Dermis blood vessel endothelial cell (primary cell): ENCODE data around the gene RAD52. TPM values are rescaled to one million over a fixed set of nuclear protein-coding genes. Genes with fewer than 3 reads are reported as not detected.
A peak's percentile ranks its signal among the peaks of the same experiment; 100 is the strongest.

ENCODE experiments used
- DNase-seq: peaks from one replicate; pipeline ENCODE4 v3.0.0; 2010
- total RNA-seq: library from RNA; depleted of rRNA; stranded (reverse); fragments of >200 nt; gene quantifications from 2 replicates; pipeline ENCODE4 v1.2.3, GENCODE V29; 2014

Gene RAD52
- 14.6 and 18.0 TPM in 2 replicates for total RNA-seq

DNA sequence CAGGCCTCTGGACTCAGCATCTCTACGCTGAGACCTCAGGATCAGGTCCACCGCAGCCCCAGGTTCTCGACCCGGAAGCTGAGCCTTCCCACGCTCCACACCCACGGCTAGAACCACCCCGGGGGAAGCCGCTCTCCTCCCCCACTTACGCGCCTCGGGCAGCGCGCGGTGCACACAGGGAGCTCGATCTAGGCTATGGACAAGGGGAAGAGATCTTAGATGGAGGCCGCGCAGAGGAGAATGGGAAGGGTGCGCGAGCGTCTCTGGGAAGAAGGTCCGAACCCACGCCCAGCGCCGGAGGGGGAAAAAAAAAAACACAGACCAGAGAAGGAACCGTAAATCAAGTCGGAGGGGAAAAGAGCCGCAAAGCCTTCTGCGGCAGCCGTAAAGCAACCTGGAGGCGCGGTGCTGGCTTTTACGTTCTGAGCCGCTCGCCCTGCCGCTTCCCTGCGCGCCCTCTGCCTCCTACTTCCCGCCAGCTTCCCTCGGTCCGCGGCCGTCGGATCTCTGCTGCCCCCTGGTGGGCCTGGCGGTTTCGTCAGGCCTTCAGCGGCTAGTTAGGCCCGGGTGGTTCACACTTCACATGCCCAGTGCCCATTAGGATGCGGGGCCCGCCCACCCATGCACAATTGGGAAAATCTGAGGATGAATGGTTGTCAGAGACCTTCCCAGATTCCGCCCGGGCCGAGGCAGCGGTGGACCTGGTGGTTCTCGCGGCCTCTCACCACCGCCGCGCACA, at the start of gene RAD52:
Gene RAD52, minus strand, starts transcription at position 242 of the 739 bp plus-strand sequence. CDS start 16,636 bp downstream, outside the sequence.
- peak; percentile 99 for DNase-seq

DNA sequence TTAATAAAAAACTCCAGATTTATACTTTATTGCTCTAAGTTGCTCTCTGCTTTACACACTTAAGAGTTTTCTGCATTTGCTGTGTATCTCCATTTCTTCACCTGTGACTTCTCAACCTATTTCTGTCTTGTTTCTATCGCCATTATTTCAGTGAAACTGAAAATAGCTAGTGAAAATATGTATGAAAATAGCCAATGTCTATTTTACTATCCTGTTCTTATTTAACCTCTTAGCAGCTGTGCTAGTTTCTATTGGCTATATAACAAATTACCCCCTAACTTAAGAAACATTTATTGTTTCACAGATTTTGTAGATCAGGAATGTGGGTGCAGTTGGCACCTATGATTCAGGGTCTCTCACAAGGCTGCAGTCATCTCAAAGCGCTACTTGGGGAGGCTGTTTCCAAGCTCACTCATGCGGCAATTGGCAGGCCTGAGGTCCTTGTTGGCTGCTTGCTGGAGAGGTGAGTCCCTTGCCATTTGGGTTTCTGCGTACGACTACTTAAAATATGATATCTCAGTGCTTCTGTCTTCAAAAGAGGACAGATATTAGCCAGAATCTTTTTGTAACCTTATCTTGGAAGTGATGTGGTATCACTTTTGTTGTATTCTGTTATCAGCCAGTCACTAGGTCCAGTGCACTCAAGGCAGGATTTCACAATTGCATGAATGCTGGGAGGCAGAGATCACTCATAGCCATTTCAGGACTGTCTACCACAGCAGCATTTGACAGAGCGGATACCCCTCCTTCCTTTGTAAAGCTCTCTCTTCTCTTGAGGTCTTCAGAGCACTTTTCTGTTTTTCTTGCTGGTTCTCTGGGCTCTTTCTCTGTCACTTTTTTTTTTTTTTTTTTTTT, 48.8 kb upstream of the RAD52 start:
- no peak for DNase-seq

DNA sequence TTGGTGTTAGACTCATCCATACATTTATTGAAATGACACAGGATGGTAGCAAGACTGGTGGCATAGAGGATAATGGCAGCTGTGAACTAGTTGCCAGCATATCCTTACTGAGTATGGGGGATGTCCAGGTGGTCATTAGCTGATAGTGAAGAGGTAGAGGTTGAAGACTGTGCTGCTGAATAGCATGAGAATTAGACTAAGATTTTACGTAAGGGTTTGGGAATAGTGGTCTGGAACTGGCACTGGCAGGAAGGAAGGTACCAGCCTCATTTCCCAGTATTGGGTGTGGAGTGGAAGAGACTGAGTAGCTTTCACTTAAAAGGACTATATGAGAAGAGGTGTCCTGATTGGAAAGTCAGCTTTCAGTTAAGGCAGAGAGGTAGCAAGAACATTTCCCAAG, 48.0 kb upstream of the RAD52 start:
- DNase-seq, result no peak

DNA sequence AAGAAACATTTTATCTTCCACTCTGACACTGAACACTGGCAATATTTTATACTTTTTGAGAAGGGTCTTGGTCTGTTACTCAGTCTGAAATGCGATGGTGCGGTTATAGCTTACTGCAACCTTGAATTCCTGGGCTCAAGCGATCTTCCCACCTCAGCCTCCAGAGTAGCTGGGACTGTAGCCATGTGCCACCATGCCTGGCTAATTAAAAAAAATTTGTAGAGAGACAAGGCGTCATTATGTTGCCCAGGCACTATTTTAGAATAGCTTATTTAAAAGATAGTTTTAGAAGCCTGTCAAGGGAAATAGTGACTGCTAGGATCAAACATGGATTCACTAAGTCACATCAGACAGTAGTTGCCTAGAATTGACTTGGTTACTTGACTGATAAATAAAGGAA, 47.4 kb upstream of the RAD52 start:
- no peak for DNase-seq

DNA sequence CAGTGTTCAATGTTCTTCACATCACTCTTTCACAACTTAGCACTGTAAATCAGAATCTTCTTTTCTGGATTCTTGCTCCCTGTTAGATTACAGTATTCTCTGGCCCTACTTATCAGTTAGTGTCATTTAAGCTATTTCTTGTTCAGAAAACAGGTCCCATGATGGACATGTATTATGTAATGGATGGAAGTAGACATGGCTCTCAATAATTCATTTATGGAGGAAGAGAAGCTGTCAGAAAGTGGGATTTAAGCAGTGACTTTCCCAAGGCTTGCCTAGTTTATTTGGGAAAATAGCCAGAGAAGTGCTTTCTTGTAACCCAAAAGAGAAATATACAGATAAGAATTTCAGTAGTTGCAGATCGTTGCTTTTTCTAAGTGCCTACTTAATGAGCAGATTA, 43.2 kb upstream of the RAD52 start:
- no peak for DNase-seq

DNA sequence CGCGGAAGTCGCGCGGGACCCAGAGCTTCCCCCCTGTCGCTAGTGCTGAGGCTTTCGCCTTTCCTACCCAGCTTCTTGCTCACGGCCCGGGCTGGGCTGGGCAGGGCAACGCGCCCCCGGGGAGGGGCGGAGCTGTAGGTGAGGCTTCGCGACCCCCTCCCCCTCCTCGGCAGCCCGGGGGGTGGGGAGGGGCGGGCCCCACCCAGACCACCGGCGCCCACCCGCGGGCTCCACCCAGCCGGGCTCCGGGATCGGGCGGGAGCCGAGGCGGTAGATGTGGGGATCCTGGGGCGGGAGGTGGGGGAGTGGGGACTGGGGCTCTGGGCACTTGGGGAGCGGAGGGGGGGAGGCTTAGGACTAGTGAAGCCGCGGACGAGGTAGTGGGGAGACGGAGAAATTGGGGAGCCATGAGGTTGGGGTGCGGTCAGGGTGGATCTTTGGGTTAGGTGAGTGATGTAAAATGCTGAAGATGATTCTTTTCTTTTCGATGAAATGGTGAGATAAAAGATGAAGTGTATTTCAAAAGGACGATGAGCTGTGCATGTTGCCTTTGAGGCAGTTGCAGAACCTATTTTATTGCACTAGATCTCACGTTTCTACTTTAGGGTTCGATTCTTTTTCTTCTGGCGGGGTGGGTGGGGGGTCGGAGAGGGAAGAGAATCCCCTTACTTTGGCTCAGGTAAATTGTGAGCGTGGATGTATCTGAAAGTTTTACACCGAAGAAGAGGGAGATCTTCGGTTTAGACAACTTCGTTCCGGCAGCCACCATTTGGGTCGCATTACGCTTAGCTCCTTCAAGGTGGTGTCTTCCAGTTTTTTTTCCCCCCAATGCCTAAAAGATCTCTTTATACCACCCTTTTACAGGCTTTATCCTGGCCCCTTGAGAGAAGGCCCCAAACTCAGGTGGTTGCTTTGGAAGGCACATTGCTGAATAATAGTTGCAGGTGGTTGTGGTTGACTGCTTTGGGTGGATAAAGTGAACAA, 42.1 kb upstream of the RAD52 start:
- peak; percentile 17 for DNase-seq

DNA sequence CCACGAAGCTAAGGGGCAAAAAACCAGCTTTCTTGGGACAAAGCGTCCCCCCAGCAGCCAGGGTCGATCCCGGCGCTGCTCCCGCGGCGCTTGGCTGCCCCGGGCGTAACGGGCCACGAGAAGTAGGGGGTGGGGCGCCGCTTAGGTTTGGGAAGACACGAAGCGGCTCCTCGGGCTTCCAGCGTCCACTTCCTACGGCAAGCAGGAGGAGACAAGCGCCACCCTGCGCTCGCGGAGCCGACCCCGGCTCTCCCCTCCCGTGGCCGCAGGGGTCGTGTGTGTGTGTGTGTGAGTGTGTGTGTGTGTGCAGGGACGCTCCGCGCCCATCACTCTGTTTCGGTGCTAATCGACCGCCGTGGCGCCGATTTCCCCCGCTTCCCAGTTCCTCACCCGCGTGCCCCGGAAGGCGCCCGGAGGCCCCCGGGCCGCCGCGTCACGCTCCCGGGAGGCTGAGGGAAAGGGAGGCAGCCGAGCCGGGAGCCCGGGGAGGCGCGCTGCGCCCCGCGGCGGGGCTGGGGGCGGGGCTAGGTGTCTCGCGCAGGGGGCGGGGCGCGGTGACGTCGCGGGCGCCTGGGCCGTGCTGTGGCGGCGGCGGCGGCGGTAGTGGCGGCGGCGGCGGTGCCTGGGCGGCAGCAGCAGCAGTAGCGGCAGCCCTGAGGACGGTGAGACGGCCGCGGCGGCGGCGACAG, 41.3 kb upstream of the RAD52 start, which contains the start of gene ERC1:
Gene ERC1, plus strand, starts transcription at position 563 of the 689 bp plus-strand sequence. CDS start 36,681 bp downstream, outside the sequence.
- peak; percentile 91 for DNase-seq

DNA sequence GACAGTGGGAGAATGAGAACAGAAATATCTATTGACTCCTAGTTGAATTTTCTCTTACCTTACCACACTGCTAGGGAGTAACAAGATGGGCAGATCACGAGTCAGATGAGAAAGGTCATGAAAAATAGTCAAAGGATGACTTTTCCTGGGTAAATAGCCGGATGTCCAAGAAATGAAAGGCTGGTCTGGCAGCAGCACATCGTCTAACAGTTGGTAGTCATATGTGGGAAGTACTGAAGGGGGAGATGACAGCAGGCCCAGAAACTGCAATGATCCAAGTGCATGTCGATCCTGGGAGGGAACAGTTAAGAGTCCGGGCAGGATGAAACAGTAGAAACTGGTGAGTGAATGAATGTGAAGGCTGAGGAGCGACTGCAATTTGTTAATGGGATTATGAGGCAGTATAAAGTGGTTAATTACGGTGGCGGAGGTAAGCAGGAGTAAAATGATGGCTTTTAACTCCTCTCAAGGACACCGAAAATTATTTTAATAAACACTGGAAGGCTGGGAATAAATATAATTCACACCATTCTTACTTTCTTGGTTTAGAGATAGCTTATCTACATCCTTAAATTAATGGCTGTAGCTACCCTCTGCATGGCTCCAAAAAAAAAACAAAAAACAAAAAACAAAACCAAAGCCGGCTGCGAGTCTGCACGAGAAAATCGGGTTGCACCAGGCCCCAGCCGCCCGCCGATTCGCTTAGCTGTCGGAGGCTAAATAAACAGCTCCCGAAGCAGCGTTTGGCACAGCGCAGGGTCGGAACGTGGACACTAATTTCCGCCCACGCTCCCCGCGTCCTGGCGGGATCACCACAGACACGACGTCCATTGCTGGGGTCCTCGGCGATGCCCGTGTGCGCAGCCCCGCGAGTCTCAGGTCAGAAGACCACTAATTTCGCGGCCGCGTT, 40.5 kb upstream of the RAD52 start:
- DNase-seq, result peak; percentile 73

DNA sequence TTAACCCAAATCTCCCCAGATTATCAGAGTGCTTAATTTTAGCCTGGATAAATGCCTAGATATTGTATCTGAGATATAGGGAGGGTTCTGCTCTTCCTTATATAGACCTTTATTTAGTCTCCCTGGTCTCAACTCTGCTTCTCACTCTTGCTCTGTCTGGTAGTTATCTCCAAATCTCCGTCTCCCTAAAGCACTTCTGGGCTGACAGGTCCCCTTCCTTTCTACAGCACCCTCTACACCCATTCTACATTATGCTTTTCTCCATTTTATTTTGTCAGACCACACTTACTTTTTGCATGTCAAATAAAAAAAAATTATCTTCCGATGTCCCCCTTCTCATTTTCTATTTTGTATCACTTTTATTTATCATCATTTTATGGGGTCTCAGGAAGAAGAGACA, 39.6 kb upstream of the RAD52 start:
- no peak for DNase-seq

DNA sequence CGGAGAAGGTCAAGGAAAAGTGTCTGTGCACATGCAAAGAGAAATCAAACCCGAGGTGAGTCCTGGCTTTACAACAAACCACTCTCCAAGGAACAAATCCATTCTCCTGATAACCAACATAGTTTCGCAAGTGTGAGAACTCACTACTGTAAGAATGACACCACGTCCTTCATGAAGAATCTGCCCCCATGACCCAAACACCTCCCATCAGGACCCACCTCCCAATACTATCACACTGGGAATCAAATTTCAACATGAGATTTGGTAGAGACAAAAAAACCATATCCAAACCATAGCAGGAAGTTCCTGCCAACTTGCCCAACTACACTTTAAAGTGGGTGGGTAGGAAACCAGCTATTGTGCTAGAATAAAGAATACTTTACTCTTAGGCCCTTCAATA, 39.2 kb upstream of the RAD52 start:
- peak; percentile 16 for DNase-seq

DNA sequence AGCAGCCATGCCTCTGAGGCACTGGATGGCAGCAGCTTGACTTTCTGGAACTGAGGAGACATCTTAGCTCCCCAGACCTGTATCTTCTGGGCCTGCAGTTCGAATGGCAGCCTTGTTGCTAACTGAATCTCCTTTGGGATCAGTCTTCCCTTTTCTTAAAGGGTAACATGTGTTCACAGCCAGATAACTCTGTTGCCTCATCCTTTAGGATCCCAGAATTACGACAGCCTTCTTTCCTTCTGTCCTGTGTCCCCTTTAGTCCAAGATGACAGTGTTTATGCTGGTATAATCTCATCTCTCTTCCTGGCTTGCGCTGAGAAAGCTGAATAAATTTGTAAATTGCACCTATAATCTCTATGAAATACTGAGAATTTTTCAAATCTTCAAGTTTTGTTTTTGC, 32.5 kb upstream of the RAD52 start:
- DNase-seq, result no peak

DNA sequence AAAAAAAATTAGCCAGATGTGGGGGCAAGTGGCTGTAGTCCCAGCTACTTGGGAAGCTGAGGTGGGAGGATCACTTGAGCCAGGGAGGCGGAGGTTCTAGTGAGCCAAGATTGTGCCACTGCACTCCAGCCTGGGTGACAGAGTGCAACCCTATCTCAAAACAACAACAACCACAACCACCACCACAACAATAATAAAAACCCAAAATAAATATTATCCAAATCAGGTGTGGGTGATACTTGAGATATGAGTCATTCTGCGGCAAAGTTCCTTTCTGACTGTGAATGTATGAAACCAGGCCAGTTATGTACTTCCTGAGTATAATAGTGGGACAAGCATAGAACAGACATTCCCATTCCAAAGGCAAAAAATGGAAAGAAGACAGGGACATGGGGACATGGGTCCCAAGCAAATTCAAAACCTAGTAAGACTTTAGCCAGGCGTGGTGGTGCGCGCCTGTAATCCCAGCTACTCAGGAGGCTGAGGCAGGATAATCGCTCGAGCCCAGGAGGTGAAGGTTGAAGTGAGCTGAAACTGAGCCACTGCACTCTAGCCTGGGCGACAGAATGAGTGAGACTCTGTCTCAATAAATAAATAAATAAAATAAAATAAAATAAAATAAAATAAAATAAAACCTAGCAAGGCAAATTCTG, 31.8 kb upstream of the RAD52 start:
- DNase-seq, result peak; percentile 70

DNA sequence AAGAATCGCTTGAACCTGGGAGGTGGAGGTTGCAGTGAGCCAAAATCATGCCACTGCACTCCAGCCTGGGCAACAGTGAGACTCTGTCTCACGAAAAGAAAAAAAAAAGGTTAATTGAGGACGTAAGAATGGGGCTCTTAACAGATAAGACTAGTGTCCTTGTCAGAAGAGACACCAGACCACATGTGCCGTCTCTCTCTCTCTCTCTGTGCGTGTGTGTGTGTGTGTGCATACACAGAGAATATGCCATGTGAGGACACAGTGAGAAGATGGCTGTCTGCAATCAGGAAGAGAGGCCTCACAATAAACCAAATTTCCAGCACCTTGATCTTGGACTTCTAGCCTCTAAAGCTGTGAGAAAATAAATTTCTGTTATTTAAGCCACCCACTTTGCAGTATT, 29.9 kb upstream of the RAD52 start:
- DNase-seq, result no peak

DNA sequence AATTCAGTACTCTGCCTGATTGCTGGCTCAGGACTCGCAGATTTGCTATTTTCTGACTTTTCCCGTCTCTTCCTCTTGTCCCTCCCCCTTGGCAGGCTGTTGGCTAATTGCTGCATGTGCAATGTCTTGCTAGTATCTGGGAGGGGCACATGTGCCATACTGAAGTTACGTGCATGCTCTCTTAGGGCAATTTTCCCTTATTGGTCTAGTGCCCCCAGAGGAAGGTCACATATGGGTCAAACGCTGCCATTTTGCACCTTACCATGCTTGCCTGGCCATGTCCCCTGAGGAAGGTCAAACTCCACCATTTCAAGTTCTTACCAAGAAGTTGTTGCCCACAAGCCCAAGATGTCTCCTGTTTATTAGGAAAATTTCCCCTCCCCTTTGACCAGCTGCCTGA, 27.7 kb upstream of the RAD52 start:
- DNase-seq, result no peak

DNA sequence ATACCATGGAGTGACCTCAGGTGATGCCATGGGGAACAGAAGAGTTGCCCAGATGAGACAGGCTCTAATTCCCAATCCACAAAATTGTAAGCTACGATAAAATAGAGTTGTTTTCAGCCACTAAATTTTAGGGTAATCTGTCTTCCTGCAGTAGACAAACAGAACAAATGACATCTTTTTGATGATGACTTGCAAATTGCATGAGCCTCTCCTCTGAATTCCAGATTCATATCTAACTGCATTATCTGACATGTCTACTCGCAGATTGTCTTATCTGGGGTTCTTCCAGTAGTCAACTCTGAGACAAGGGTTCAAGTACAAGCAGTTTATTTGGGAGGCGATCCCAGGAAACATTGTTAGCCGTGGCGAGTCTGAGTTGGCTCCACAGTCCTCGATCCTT, 27.1 kb upstream of the RAD52 start:
- DNase-seq, result no peak

DNA sequence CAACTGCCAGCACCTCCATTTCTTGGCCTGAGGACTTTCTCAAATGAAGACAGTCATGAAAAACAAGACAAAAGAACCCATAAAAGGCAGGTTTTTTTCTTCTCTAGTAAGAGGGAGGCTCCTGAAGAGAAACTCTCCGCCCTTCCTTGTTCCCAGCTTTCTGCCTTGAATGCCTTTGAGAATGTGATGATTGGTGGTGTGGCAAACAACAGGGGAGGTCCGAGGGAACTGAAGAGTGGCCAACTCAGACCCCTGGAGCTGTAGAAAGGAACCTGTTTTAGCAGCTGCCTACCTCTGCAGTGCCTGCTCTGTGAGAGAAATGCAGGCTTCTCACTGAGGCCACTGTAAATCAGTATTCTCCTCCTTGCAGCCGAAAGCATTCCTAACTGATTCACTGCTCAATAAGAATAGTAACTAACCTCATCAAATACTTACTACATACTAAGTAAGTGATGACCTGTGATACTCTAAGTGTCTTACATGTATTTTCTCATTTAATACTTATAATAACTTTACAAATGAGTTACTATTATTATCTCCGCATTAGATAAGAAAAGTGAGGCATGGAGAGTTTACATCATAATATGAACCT, 24.9 kb upstream of the RAD52 start:
- DNase-seq, result no peak

DNA sequence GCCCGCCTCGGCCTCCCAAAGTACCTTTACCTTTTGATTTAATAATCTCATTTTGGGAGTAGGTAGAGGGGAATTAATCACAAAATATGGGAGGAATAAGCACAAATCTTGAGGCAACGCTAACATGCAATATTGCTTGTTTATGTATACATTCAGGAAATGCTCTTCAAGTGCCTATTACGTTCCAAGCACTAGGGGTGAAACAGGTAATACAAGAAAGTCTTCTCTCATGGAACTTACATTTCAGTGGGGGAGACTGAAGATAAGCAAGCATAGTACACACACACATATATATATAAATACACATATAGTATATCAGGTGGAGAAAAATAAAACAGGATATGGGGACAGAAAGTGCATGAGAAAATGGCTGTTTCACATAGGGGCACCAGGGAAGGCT, 22.5 kb upstream of the RAD52 start:
- DNase-seq, result no peak

DNA sequence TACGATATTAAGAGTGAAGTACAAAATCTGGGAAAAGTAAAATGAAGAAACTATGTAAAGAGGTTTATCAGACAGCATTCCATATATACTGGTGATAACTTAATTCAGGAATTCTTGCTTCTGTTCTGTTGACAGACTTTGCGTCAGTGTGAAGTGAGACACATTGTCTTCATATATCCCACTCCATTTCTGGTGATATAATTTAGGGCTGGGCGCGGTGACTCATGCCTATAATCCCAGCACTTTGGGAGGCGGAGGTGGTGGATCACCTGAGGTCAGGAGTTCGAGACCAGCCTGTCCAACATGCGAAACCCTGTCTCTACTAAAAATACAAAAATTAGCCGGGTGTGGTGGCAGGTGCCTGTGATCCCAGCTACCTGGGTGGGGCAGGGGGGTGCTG, 20.3 kb upstream of the RAD52 start:
- no peak for DNase-seq

DNA sequence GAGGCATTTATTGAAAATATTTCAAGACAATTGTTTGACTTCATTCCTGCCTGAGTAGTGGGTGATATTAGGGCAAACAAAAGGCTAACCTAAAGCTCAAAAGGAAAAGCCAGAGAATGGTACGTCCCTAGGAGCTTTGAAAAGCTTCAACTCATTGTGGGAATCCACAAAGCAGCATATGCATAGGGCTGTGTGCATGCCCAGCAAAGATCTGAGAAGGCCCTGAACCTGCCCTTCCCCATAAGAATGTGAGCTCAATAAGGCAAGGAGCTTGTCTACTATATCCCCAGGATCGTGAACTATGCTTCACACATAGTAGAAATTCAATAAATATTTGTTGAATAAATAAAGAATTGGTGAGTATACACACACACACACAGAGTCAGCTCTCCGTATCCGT, 19.1 kb upstream of the RAD52 start:
- DNase-seq, result no peak

DNA sequence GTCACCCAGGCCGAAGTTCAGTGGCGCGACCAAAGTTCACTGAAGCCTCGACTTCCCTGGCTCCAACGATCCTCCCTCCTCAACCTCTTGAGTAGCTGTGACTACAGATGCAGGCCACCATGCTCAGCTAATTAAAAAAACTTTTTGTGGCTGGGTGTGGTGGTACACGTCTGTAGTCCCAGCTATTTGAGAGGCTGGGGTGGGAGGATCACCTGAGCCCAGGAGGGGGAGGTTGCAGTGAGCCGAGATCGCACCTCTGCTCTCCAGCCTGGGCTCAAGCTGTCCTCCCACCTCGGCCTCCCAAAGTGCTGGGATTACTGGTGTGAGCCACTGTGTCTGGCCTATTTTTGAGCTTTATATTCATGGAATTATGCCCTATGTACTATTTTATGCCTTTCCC, 18.1 kb upstream of the RAD52 start:
- DNase-seq, result no peak
